Mucosa of descending colon (tissue), 3 donors: ENCODE measurements around the gene ADAMTS4. TPM values are rescaled to one million over a fixed set of nuclear protein-coding genes. Genes with fewer than 3 reads are reported as not detected.

Experiments used
- ATAC-seq: fragments of 200-7000 bp; cut with Tn5 transposase; one replicate; pipeline ENCODE4 v1.9.1; 2020; ENCODE audit warnings: mild to moderate bottlenecking, moderate library complexity
- DNase-seq, 3 donors: peaks; one replicate each; pipeline ENCODE4 v3.0.0-alpha.2; 2020
- H3K36me3 ChIP-seq: fragments of 200-600 bp; one replicate; pipeline ENCODE4 v1.8.0; 2021; ENCODE audit warnings: low read depth, mild to moderate bottlenecking
- H3K4me1 ChIP-seq: fragments of 200-600 bp; one replicate; pipeline ENCODE4 v1.8.0; 2021; ENCODE audit warnings: low read depth, mild to moderate bottlenecking
- H3K4me3 ChIP-seq: fragments of 200-600 bp; one replicate; pipeline ENCODE4 v1.8.0; 2021; ENCODE audit warnings: mild to moderate bottlenecking
- H3K9me3 ChIP-seq: fragments of 200-600 bp; one replicate; pipeline ENCODE4 v1.8.0; 2021; ENCODE audit warnings: mild to moderate bottlenecking
- intact Hi-C, 2 donors: fragments of 100-400 bp; cut with DNase I in 1 of 2; cut with micrococcal nuclease in 1 of 2; formaldehyde crosslinking; loops; one replicate each; pipeline versions ENCODE4 v1.11.0 to v1.11.1; 2022; cut with DNase I, micrococcal nuclease
- total RNA-seq, 3 donors: library from RNA; stranded (reverse); fragmentation: NEBNext Ultra II Directional in 2 of 3; extraction: Animal tissue kit (Norgen Biotek cat#: 25700) in 2 of 3; gene quantifications; one replicate each; pipeline versions ENCODE4 v1.2.1 to v1.2.4, GENCODE V29; 2021 to 2023
- TF ChIP-seq, protein P1 (sequence below): fragments of 200-600 bp; IDR thresholded peaks from one replicate; pipeline ENCODE4 v1.8.0; 2022; ENCODE audit warnings: antibody characterized with exemption, mild to moderate bottlenecking
- donor health status: DM: no; HTN: no; CAD: no; lungs with moderate emphysema.
- donor health status: DM: no; HTN: no; CAD: no.
- donor health status: DM: no; HTN: yes; CAD: no.

Gene ADAMTS4
- total RNA-seq, 3 donors from 2014 or later, result 0.96 to 7.2 (median 3.8) TPM

DNA sequence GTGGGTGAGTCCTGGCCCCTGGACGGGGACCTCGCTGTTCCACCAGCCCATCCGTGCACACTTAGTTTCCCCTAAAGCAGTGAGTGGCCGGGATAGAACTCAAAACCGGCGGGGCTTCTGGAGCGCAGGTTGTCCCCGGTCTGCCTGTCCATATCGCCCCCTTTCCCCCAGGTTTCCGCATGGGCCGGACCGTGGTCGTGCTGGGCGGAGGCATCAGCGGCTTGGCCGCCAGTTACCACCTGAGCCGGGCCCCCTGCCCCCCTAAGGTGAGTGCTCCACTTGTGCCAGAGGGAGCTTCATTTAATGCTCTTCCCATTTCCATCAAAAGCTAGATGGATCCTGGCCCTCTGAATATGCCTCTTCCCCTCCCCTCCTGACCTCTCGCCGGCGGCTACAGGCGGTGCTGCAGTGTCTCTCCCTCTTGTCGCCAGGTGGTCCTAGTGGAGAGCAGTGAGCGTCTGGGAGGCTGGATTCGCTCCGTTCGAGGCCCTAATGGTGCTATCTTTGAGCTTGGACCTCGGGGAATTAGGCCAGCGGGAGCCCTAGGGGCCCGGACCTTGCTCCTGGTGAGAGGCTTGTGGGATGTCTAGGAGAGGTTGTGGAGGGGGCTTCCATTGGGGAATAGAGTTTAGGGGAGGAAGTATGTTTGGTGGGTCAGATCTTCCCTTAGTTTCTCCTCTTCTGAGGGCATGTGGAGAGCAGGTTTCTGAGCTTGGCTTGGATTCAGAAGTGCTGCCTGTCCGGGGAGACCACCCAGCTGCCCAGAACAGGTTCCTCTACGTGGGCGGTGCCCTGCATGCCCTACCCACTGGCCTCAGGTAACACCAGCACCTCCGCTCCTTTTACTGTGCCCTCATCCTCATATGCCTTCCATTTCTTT lies 31.9 kb downstream of the ADAMTS4 start:
- Histone ChIP-seq H3K9me3 (no peaks in the 10 kb centered on the region), H3K36me3 (peaks cover 5% of the 10 kb centered on the region), H3K4me1 (peaks cover 14% of the 10 kb centered on the region), H3K4me3 (peak overlapping the region; percentile 32)
- ATAC-seq (peak; percentile 1), DNase-seq (peak in 1 of 3 donors; percentile 51)
- intact Hi-C loops, result no loop called here
- TF ChIP-seq, protein P1, sequence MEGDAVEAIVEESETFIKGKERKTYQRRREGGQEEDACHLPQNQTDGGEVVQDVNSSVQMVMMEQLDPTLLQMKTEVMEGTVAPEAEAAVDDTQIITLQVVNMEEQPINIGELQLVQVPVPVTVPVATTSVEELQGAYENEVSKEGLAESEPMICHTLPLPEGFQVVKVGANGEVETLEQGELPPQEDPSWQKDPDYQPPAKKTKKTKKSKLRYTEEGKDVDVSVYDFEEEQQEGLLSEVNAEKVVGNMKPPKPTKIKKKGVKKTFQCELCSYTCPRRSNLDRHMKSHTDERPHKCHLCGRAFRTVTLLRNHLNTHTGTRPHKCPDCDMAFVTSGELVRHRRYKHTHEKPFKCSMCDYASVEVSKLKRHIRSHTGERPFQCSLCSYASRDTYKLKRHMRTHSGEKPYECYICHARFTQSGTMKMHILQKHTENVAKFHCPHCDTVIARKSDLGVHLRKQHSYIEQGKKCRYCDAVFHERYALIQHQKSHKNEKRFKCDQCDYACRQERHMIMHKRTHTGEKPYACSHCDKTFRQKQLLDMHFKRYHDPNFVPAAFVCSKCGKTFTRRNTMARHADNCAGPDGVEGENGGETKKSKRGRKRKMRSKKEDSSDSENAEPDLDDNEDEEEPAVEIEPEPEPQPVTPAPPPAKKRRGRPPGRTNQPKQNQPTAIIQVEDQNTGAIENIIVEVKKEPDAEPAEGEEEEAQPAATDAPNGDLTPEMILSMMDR, result no peak

DNA sequence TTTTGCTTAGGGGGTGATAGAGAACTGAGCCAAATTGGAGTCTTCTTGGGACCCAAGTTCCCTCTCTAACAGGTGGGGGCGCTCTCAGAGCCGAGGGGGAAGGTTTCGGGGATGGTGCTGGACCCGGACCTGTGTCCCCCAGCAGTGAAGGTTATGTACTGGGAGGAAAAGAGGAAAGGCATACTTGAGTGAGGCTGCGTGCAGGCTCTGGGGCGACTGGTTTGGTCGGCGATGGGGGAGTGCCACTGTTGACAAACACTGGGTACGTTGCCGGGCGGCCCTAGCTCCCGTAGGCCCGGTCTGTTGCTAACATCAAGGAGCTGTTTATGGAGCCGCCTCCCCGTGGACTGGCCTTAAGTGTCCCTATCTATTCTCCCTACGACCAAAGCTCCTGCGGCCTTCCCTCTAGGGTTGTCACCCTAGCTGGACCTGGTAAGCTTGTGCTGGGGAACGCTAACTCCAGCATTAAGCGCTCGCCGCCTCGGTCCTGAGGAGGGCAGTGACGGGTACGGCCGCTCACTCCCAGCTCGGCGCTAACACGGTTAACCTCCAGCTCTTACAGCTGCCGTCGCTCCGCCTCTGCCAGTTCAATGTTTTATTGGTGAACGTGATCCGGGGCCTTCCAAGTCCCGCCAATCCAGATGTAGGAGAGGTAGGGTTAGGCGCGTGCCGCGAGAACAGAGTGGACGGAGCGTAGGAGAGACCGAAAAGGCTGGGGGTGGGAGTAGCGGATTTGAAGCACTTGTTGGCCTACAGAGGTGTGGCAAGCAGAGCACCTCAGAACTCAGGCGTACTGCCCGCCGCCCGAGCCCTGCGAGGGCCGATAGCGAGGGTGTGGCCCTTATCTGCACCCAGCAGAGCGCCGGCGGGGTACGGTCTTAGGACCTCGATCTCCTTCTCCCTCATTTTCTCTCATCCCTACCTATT lies 32.8 kb downstream of the ADAMTS4 start, which contains the start of gene PPOX:
TSS of gene PPOX (plus strand) at position 685 of the 927 bp plus-strand sequence. CDS start 422 bp downstream, outside the sequence.
- H3K4me3 ChIP-seq, result peak within 1 kb of the TSS; percentile 32
- peaks cover 14% of the 10 kb centered on the region for H3K4me1 ChIP-seq
- DNase-seq (peak; percentile 94 to 97 (median 97)), ATAC-seq (peak; percentile 95)
- TF ChIP-seq, protein P1, result peak; percentile 36
- H3K36me3 ChIP-seq, result peaks cover 5% of the 10 kb centered on the region
- intact Hi-C loops, result no loop called here
- no peaks in the 10 kb centered on the region for H3K9me3 ChIP-seq

DNA sequence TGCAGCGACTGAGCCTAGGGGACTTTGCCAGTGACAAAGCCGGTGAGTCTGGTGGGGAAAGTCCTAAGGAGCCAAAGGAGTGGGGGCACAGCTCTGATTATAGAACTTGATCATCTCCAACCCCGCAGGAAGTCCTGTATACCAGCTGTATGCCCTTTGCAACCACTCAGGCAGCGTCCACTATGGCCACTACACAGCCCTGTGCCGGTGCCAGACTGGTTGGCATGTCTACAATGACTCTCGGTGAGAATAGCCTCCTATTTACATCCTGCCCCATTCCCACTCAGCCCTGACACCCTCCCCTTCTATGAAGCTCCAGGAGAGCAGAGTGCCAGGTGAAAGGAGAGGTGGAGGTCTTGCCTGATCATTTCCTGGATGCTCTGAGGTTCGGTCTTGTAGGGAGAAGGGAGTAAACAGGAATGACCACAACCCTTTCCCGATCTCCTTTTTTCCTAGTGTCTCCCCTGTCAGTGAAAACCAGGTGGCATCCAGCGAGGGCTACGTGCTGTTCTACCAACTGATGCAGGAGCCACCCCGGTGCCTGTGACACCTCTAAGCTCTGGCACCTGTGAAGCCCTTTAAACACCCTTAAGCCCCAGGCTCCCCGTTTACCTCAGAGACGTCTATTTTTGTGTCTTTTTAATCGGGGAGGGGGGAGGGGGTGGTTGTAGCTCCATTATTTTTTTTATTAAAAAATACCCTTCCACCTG lies 33.8 kb downstream of the ADAMTS4 start:
- H3K4me3 ChIP-seq, result no peak overlapping the region
- intact Hi-C loops, result no loop called here
- DNase-seq (no peak), ATAC-seq (no peak)
- peaks cover 5% of the 10 kb centered on the region for H3K36me3 ChIP-seq
- TF ChIP-seq, protein P1, result no peak
- H3K4me1 ChIP-seq, result peaks cover 23% of the 10 kb centered on the region
- H3K9me3 ChIP-seq, result no peaks in the 10 kb centered on the region

DNA sequence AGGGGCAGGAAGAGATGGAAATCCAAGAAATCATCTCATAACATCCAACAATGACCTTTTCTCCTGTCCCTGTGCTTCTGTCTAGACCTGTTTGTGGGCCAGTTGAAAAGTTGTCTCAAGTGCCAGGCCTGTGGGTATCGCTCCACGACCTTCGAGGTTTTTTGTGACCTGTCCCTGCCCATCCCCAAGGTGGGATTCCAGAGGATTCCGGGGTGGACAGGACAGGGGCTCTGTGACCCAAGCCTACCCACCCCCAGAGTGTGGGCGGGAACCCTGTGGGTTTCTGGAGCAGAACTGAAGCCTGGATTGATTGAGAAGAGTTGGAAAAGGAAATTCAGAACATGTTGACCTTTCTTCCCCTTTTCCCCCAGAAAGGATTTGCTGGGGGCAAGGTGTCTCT lies 35.1 kb downstream of the ADAMTS4 start:
- no peaks in the 10 kb centered on the region for H3K9me3 ChIP-seq
- no peak overlapping the region for H3K4me3 ChIP-seq
- intact Hi-C loops, result no loop called here
- peaks cover 27% of the 10 kb centered on the region for H3K4me1 ChIP-seq
- DNase-seq, result no peak
- ATAC-seq, result no peak
- H3K36me3 ChIP-seq, result peaks cover 5% of the 10 kb centered on the region
- TF ChIP-seq, protein P1, result no peak

DNA sequence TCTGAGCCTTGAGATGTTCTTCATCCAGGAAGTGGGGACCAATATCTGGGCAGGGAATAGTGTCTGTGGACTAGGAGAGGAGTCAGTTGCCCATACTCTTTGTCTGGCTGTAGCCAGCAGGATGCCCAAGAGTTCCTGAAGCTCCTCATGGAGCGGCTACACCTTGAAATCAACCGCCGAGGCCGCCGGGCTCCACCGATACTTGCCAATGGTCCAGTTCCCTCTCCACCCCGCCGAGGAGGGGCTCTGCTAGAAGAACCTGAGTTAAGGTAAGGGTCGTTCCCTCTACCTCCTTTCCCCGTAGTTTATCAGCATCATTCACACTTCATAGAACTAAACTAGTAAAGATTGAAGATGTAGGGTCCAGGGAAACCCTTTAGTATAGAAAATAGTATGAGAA lies 36.0 kb downstream of the ADAMTS4 start:
- DNase-seq, result no peak
- peaks cover 29% of the 10 kb centered on the region for H3K4me1 ChIP-seq
- peaks cover 5% of the 10 kb centered on the region for H3K36me3 ChIP-seq
- no peak for ATAC-seq
- TF ChIP-seq, protein P1, result no peak
- H3K9me3 ChIP-seq, result no peaks in the 10 kb centered on the region
- intact Hi-C loops, result no loop called here
- H3K4me3 ChIP-seq, result no peak overlapping the region
